ENCODE results near the gene ARHGEF28. TPM values are rescaled to one million over a fixed set of nuclear protein-coding genes. Genes with fewer than 3 reads are reported as not detected.

Gene ARHGEF28
- total and polyA plus RNA-seq, 2 of the 4 experiments (the other 2 are of a cell fraction), result 3.6 to 16.0 TPM

DNA sequence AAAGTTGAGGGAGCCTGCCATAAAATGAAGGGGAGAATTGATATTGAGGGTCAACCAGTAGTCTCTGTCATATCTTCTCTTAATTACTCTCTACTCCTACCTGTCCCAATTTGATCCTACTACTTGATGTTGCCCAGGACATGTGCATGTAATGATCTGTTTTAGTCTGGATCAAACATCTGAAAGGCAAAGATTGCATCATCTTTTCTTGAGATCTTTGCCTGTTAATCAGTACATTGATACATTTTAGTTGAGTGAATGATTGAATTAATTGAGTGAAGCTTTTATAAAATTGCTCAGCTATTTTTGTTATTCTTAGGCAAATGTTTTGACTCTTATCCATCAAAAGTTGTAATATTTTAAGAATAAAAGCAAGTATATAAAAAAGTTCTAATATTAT, 21.7 kb downstream of the ARHGEF28 start:
- in situ Hi-C loops (cut with MboI; ENCODE audit: low sequenced_read_pairs) (no loop called here), dilution Hi-C loops (cut with HindIII; ENCODE audit: low sequenced_read_pairs, unreplicated experiment) (no loop called here), intact Hi-C loops (cut with micrococcal nuclease) (no loop called here)
- BruUV-seq (replicated peaks), result no TSS peak
- no peaks in the 10 kb centered on the region for H4K20me1 ChIP-seq (ENCODE audit: insufficient read depth, low read length)
- ChIA-PET CTCF (no interaction called here), POLR2A (ENCODE audit: unreplicated experiment) (no interaction called here)
- peaks cover 4% of the 10 kb centered on the region; the same call in 1 of the 2 replicates for H3K4me1 ChIP-seq (ENCODE audit: control insufficient read depth, insufficient read depth, low read length)
- no peak overlapping the region for H3K4me2 ChIP-seq (ENCODE audit: low read depth, low read length)
- no peak overlapping the region for H2AK9ac ChIP-seq (replicated peaks; ENCODE audit: low read depth, low read length, poor library complexity)
- H3K4me3 ChIP-seq (ENCODE audit: insufficient read depth, low read depth, low read length), result no peak overlapping the region
- no peak overlapping the region for H3K4ac ChIP-seq (ENCODE audit: low read depth, low read length)
- H4K5ac ChIP-seq (ENCODE audit: low read depth, low read length), result no peak overlapping the region
- no peak for DNase-seq
- no peaks in the 10 kb centered on the region for H3K36me3 ChIP-seq (ENCODE audit: control insufficient read depth, insufficient read depth, low read length)
- H4K8ac ChIP-seq (ENCODE audit: low read depth in 2 of 2, low read length in 2 of 2), result no peak overlapping the region
- no peaks in the 10 kb centered on the region for H3K9me3 ChIP-seq (ENCODE audit: control insufficient read depth, insufficient read depth, low read length)
- H3K9ac ChIP-seq (ENCODE audit: low read depth, low read length), result no peak overlapping the region
- H3K9me1 ChIP-seq (ENCODE audit: insufficient read depth, low read length), result 0 out of 2 replicates have a peak, but pooled peaks cover 7% of the 10 kb centered on the region
- no peak overlapping the region for H3K56ac ChIP-seq (ENCODE audit: extremely low read depth, insufficient read depth, low read length)
- H2BK120ac ChIP-seq (ENCODE audit: low read depth, low read length), result no peak overlapping the region
- no peak overlapping the region for H3K14ac ChIP-seq (replicated peaks; ENCODE audit: low read depth, low read length)
- ATAC-seq (ENCODE audit: low read depth), result no peak
- no peak overlapping the region for H2BK15ac ChIP-seq (ENCODE audit: low read depth, low read length)
- TF ChIP-seq NFE2L2 (IDR thresholded peaks at IDR 0.05; ENCODE audit: low read depth, low read length), result no peak
- TF ChIP-seq RFX5 (IDR thresholded peaks at IDR 0.05; ENCODE audit: low read depth, low read length), result no peak
- no peak for TF ChIP-seq POLR2A (IDR thresholded peaks at IDR 0.05; ENCODE audit: low read depth, low read length)
- no peak for TF ChIP-seq MXI1 (IDR thresholded peaks at IDR 0.05; ENCODE audit: borderline replicate concordance, low read depth, low read length)
- peak; percentile 75 for TF ChIP-seq CEBPB (IDR thresholded peaks at IDR 0.05; ENCODE audit: low read depth, low read length)
- TF ChIP-seq, protein P1, sequence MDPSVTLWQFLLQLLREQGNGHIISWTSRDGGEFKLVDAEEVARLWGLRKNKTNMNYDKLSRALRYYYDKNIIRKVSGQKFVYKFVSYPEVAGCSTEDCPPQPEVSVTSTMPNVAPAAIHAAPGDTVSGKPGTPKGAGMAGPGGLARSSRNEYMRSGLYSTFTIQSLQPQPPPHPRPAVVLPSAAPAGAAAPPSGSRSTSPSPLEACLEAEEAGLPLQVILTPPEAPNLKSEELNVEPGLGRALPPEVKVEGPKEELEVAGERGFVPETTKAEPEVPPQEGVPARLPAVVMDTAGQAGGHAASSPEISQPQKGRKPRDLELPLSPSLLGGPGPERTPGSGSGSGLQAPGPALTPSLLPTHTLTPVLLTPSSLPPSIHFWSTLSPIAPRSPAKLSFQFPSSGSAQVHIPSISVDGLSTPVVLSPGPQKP (IDR thresholded peaks at IDR 0.05; ENCODE audit: borderline replicate concordance, low read depth, low read length), result no peak
- no peak for TF ChIP-seq MAZ (IDR thresholded peaks at IDR 0.05; ENCODE audit: borderline replicate concordance, low read depth, low read length)
- H2AK5ac ChIP-seq (ENCODE audit: low read depth, low read length), result no peak overlapping the region
- H3K18ac ChIP-seq (ENCODE audit: low read depth, low read length), result no peak overlapping the region
- no peak overlapping the region for H2BK5ac ChIP-seq (ENCODE audit: low read depth, low read length, poor library complexity, severe bottlenecking)
- no peak overlapping the region for H2AFZ ChIP-seq (replicated peaks; ENCODE audit: low read length, poor library complexity)
- no peak overlapping the region for H4K91ac ChIP-seq (ENCODE audit: insufficient read depth, low read depth, low read length)
- no peak overlapping the region for H3K23ac ChIP-seq (ENCODE audit: low read depth, low read length)
- H2BK20ac ChIP-seq (ENCODE audit: low read depth, low read length), result no peak overlapping the region
- H3K27me3 ChIP-seq (ENCODE audit: control insufficient read depth, insufficient read depth, low read length), result no peaks in the 10 kb centered on the region
- peaks cover 26 to 54% of the 10 kb centered on the region in 2 experiments for H3K79me1 ChIP-seq (ENCODE audit: low read depth in 1 of 2, low read length in 2 of 2)
- no peak overlapping the region for H3K27ac ChIP-seq (ENCODE audit: insufficient read depth, low read length)
